ENCODE data around the gene APOL4.
"Not testable (repeated sequence)": the region's sequence is repeated elsewhere in the genome, so short reads cannot be mapped to it uniquely, and the experiment has no call there.

APOL4 gene

DNA sequence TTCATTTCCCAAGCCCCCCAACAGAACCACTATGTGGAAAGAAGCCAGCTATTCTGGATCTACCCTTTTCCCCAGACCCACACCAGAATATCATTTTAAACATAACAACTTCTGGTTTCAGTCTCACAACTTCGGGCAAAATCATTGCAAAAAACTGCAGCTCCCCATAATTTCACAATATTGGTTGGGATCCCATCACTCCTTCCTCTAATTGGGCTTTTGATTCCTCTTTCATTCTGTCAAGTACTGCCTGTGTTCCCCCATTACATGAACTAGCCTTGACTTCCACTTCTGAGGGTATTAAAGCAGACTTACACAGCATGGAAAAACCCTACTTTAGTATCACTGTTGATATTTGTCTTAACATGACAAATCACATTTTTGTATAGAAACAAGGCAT lies 37.0 kb downstream of the APOL4 start:
- ATAC-seq (ENCODE audit: insufficient read depth, low read depth) (no peak), DNase-seq (no peak)
- H3K4me1 ChIP-seq (ENCODE audit: insufficient read depth, low read length), result peaks cover 61% of the 10 kb centered on the region
- no peaks in the 10 kb centered on the region for H3K36me3 ChIP-seq (ENCODE audit: insufficient read depth, low read length)
- no peak for TF ChIP-seq CTCF (IDR thresholded peaks at IDR 0.05; ENCODE audit: borderline replicate concordance, extremely low read depth, low read length, poor library complexity, severe bottlenecking)
- TF ChIP-seq EZH2 (IDR thresholded peaks at IDR 0.05; ENCODE audit: borderline replicate concordance, low read depth, low read length, severe bottlenecking), result no peak
- no peaks in the 10 kb centered on the region for H3K27me3 ChIP-seq (ENCODE audit: insufficient read depth, low read length, poor library complexity)
- H4K20me1 ChIP-seq (ENCODE audit: insufficient read depth, low read length), result no peaks in the 10 kb centered on the region
- no peak overlapping the region for H3K9ac ChIP-seq (ENCODE audit: low read depth, low read length)
- peaks cover 7% of the 10 kb centered on the region for H3K79me2 ChIP-seq (ENCODE audit: insufficient read depth, low read length)
- H2AFZ ChIP-seq (ENCODE audit: low read depth, low read length), result no peak overlapping the region
- H3K4me3 ChIP-seq (ENCODE audit: low read depth in 1 of 2, low read length in 2 of 2), result no peak overlapping the region
- no peak overlapping the region for H3K4me2 ChIP-seq (ENCODE audit: insufficient read depth, low read length)
- no peaks in the 10 kb centered on the region for H3K9me3 ChIP-seq (ENCODE audit: insufficient read depth, low read length, severe bottlenecking)
- no peak overlapping the region for H3K27ac ChIP-seq (ENCODE audit: low read length)

DNA sequence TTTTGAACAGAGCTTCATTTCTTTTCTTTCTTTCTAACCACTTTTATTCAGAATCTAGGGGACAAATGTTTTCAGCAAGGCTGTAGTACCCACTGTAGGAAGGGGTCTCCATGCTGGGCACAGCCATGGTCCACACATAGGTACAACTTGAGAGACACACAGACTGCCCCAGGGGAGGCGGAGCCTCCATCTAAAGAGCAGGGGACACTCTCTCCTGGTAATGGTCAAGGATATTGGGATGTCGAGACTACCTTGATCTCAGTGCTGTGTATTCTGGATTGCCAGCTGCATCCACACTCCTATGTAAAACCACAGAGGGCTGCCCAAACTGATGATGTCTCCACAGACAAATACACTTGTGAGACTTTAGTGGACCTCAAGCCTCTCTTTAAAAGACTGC lies 38.1 kb downstream of the APOL4 start:
- Histone ChIP-seq H3K9me3 (ENCODE audit: insufficient read depth, low read length, severe bottlenecking) (no peaks in the 10 kb centered on the region), H3K27ac (ENCODE audit: low read length) (peak overlapping the region; percentile 51), H3K36me3 (ENCODE audit: insufficient read depth, low read length) (no peaks in the 10 kb centered on the region), H2AFZ (ENCODE audit: low read depth, low read length) (no peak overlapping the region), H3K9ac (ENCODE audit: low read depth, low read length) (0 out of 2 replicates have a peak overlapping the region, but pooled peaks have one; percentile 1), H4K20me1 (ENCODE audit: insufficient read depth, low read length) (no peaks in the 10 kb centered on the region), H3K4me3 (ENCODE audit: low read depth in 1 of 2, low read length in 2 of 2) (no peak overlapping the region), H3K27me3 (ENCODE audit: insufficient read depth, low read length, poor library complexity) (no peaks in the 10 kb centered on the region), H3K4me2 (ENCODE audit: insufficient read depth, low read length) (no peak overlapping the region), H3K4me1 (ENCODE audit: insufficient read depth, low read length) (peaks cover 73% of the 10 kb centered on the region), H3K79me2 (ENCODE audit: insufficient read depth, low read length) (peaks cover 19% of the 10 kb centered on the region)
- ATAC-seq (ENCODE audit: insufficient read depth, low read depth), result no peak
- DNase-seq, result no peak
- no peak for TF ChIP-seq CTCF (IDR thresholded peaks at IDR 0.05; ENCODE audit: borderline replicate concordance, extremely low read depth, low read length, poor library complexity, severe bottlenecking)
- TF ChIP-seq EZH2 (IDR thresholded peaks at IDR 0.05; ENCODE audit: borderline replicate concordance, low read depth, low read length, severe bottlenecking), result no peak

DNA sequence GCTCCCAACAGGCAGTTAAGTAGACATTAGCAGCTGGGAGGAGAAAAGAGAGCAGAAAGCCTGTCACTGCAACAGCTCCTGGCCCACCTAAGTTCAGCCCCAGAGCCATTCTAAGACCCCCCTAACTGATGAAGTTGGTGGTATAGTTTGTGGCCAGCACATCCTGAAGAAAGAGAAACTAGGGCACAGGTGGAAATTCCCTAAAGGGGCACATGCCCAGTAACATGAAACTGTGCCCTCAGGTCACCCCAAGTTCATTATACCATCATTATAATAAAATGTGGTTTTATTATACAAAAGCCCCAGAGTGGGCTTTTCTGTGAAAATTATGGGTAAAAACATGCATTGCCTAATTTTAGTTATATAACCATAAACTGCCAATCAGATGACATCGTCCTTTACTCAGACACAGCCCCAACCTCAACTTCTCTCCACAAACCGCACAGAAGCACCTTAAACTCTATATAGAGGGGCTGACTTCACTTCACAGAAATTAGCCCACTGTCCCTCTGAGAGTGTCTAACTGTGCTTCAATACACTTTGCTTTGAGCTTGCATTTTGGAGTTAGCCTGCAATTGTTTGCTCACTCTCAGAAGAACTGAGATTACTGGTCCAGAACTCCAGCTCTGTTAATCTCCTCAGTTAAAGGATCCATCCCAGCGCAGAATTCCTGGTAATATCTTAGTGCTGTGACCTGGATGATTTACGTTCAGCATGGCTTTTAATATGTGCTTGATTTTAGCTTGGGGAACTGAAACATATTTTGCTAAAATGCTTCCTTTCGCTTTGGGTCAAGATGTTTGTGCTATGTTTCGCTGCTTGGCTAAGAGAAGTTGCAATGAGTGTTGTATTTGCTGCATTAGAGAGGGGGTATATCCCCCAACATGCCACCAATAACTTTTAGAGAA lies 39.2 kb downstream of the APOL4 start:
- H3K9me3 ChIP-seq (ENCODE audit: insufficient read depth, low read length, severe bottlenecking), result no peaks in the 10 kb centered on the region
- H3K36me3 ChIP-seq (ENCODE audit: insufficient read depth, low read length), result no peaks in the 10 kb centered on the region
- peak; percentile 78 for DNase-seq
- no peak for TF ChIP-seq EZH2 (IDR thresholded peaks at IDR 0.05; ENCODE audit: borderline replicate concordance, low read depth, low read length, severe bottlenecking)
- TF ChIP-seq CTCF (IDR thresholded peaks at IDR 0.05; ENCODE audit: borderline replicate concordance, extremely low read depth, low read length, poor library complexity, severe bottlenecking), result no peak
- peaks cover 28% of the 10 kb centered on the region for H3K79me2 ChIP-seq (ENCODE audit: insufficient read depth, low read length)
- H4K20me1 ChIP-seq (ENCODE audit: insufficient read depth, low read length), result no peaks in the 10 kb centered on the region
- no peaks in the 10 kb centered on the region for H3K27me3 ChIP-seq (ENCODE audit: insufficient read depth, low read length, poor library complexity)
- peaks cover 80% of the 10 kb centered on the region for H3K4me1 ChIP-seq (ENCODE audit: insufficient read depth, low read length)
- H3K4me2 ChIP-seq (ENCODE audit: insufficient read depth, low read length), result peak overlapping the region; percentile 82
- peak overlapping the region; percentile 71 for H3K9ac ChIP-seq (ENCODE audit: low read depth, low read length)
- no peak overlapping the region for H3K4me3 ChIP-seq (ENCODE audit: low read depth in 1 of 2, low read length in 2 of 2)
- peak; percentile 73 for ATAC-seq (ENCODE audit: insufficient read depth, low read depth)
- H2AFZ ChIP-seq (ENCODE audit: low read depth, low read length), result no peak overlapping the region
- peak overlapping the region; percentile 95 for H3K27ac ChIP-seq (ENCODE audit: low read length)

- Histone ChIP-seq H3K4me3 (ENCODE audit: low read depth in 1 of 2, low read length in 2 of 2) (peak overlapping the region in 1 of 2 experiments; percentile 63; a peak in 2 of 4 replicates), H3K9ac (ENCODE audit: low read depth, low read length) (peak overlapping the region; percentile 71), H3K4me1 (ENCODE audit: insufficient read depth, low read length) (peaks cover 80% of the 10 kb centered on the region), H3K4me2 (ENCODE audit: insufficient read depth, low read length) (peak overlapping the region; percentile 82), H3K27ac (ENCODE audit: low read length) (peak overlapping the region; percentile 95), H3K79me2 (ENCODE audit: insufficient read depth, low read length) (peaks cover 34% of the 10 kb centered on the region)
- not testable (repeated sequence) for H3K9me3 ChIP-seq (ENCODE audit: insufficient read depth, low read length, severe bottlenecking); H2AFZ ChIP-seq (ENCODE audit: low read depth, low read length); H3K27me3 ChIP-seq (ENCODE audit: insufficient read depth, low read length, poor library complexity); H3K36me3 ChIP-seq (ENCODE audit: insufficient read depth, low read length); H4K20me1 ChIP-seq (ENCODE audit: insufficient read depth, low read length); DNase-seq
- ATAC-seq (ENCODE audit: insufficient read depth, low read depth), result peak; percentile 38
These were observed 39.8 kb downstream of the APOL4 start for GRCh38 chr22:36161793-36162126.

All from DND-41 (cell line).